ENCODE results near the gene FMO2.

The FMO2 gene

DNA sequence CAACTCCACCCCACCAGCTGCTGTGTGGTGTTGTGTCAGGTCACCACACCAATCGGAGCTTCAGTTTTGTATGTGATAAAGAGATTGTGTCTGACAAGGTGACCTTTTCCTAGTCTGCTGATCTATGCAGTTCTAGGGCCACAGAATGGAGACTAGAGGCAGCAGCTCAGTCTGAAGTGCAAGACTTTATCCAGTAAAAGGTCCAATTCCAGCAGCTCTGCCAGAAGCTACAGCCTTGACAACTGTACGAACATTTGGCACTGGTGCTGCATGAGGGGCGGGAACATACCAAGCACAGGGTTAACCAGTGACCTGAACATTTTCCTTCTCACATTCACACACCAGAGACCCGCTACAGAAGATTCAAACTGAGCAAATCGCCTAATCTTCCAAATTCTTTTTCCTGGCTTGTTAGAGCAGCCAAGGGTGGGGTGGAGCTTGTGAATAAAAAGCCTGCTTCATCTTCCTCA, 72.5 kb downstream of the FMO2 start:
- no peak for DNase-seq (ENCODE audit: low read depth)

DNA sequence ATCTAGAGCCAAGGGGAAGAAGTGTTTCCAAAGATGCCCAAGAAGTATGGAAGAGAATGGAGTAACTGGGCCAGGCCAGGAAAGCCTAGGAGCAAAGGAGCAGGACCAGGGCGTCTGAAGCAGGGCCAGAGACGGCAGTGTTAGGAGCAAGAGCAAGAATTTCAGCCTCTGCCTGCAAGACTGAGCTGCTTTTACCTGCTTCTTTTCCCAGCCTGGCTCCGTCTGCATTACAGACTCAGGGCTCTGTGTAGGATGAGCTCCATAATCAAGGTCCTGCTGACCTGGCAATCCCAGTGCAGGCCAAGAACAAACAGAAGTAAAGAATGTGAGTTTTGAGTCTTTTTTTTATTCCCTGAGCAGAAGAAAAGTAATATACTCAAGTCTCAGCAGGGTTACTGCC, 73.3 kb downstream of the FMO2 start:
- no peak for DNase-seq (ENCODE audit: low read depth)

- DNase-seq (ENCODE audit: low read depth) = no peak
Observed at GRCh38 chr1:171258943-171259342, 73.8 kb downstream of the FMO2 start.
